Panc1 (cell line): Measurements from ENCODE around the gene COL27A1. TPM values are rescaled to one million over a fixed set of nuclear protein-coding genes. Genes with fewer than 3 reads are reported as not detected.

ENCODE experiments used
- ATAC-seq: fragments of 200-7000 bp; cut with Tn5 transposase; 2 replicates; pipeline ENCODE4 v1.9.1; 2020; ENCODE audit warnings: mild to moderate bottlenecking, moderate library complexity
- BruUV-seq: library from RNA; stranded (reverse); fragments of 400-500 nt; replicated peaks from 2 replicates; lab custom pipeline; 2021; lab: Mats Ljungman, UMichigan
- CTCF ChIA-PET: fragments of 300-600 bp; sonication (Branson Sonifier 250); formaldehyde crosslinking; loops from one replicate; lab custom pipeline; 2022; ENCODE audit warnings: antibody characterized with exemption; lab: Charles Lee
- POLR2A ChIA-PET: fragments of 300-600 bp; sonication (Branson Sonifier 250); formaldehyde crosslinking; loops from one replicate; lab custom pipeline; 2022; ENCODE audit warnings: antibody characterized with exemption; lab: Charles Lee
- DNase-seq: peaks from one replicate; pipeline ENCODE4 v3.0.0-alpha.2; 2010; ENCODE audit warnings: low read depth, low spot score
- H3K27ac ChIP-seq: 2 replicates; pipeline ENCODE4 v1.5.1; 2011; ENCODE audit warnings: mild to moderate bottlenecking, low read length, inconsistent platforms
- H3K27me3 ChIP-seq: fragments of 200-500 bp; sonication (Bioruptor generic); 2 replicates; pipeline ENCODE4 v1.6.0; 2014; ENCODE audit warnings: low read length, inconsistent platforms; ENCODE audit not compliant: control insufficient read depth, insufficient read depth
- H3K36me3 ChIP-seq: fragments of 200-500 bp; sonication (Bioruptor generic); 2 replicates; pipeline ENCODE4 v1.5.1; 2014; ENCODE audit warnings: inconsistent platforms, mild to moderate bottlenecking, low read length, moderate library complexity; ENCODE audit not compliant: control insufficient read depth, insufficient read depth
- H3K4me1 ChIP-seq: 2 replicates; pipeline ENCODE4 v1.5.1; 2011; ENCODE audit warnings: inconsistent platforms, mild to moderate bottlenecking, low read length, moderate library complexity; ENCODE audit not compliant: control insufficient read depth, insufficient read depth
- H3K4me3 ChIP-seq, 2 experiments: 2 replicates each; pipeline ENCODE4 v1.5.1; 2011 to 2012; ENCODE audit warnings: low read depth in 2 of 2, low read length in 2 of 2, mild to moderate bottlenecking in 2 of 2, inconsistent platforms in 1 of 2, moderate library complexity in 1 of 2
- H3K9me3 ChIP-seq: fragments of 200-500 bp; sonication (Bioruptor generic); 2 replicates; pipeline ENCODE4 v1.5.1; 2014; ENCODE audit warnings: low read depth, mild to moderate bottlenecking, inconsistent platforms, low read length, moderate library complexity; ENCODE audit not compliant: control insufficient read depth, insufficient read depth
- CTCF ChIP-seq: fragments of 450-650 bp; IDR thresholded peaks from 2 replicates; pipeline ENCODE4 v1.5.1; 2017; ENCODE audit warnings: mild to moderate bottlenecking
- POLR2AphosphoS5 ChIP-seq: IDR thresholded peaks from 2 replicates; pipeline ENCODE4 v1.6.1; 2012; ENCODE audit warnings: mild to moderate bottlenecking, low read depth, low read length, moderate library complexity
- REST ChIP-seq, 2 experiments: IDR thresholded peaks; 2 replicates each; pipeline ENCODE4 v1.6.1; 2011 to 2012; ENCODE audit warnings: low read depth in 2 of 2, control low read depth in 1 of 2, low read length in 1 of 2, mild to moderate bottlenecking in 1 of 2, moderate library complexity in 1 of 2; ENCODE audit not compliant: insufficient read depth in 1 of 2
- SIN3A ChIP-seq: IDR thresholded peaks from 2 replicates; pipeline ENCODE4 v1.6.1; 2012; ENCODE audit warnings: low read depth, mild to moderate bottlenecking, low read length, moderate library complexity, borderline replicate concordance; ENCODE audit not compliant: insufficient read depth
- TCF7L2 ChIP-seq: IDR thresholded peaks from 2 replicates; pipeline ENCODE4 v1.6.1; 2011; ENCODE audit warnings: mild to moderate bottlenecking, low read depth, low read length, inconsistent platforms
- in situ Hi-C: cut with HindIII; loops from 2 replicates; pipeline ENCODE4 v1.10.0; 2016; ENCODE audit warnings: low sequenced_read_pairs, low pct_unique_long_range_greater_than_20kb
- intact Hi-C: fragments of 100-400 bp; cut with micrococcal nuclease; formaldehyde crosslinking; loops from one replicate; pipeline ENCODE4 v1.10.0; 2022; ENCODE audit not compliant: unreplicated experiment
- total RNA-seq: library from RNA; stranded (reverse); gene quantifications from one replicate; pipeline ENCODE4 v1.2.1, GENCODE V29; 2021; ENCODE audit not compliant: unreplicated experiment

Gene COL27A1
- total RNA-seq, 1 experiment from 2014 or later, result 5.1 TPM

GRCh38 chr9:114178756-114179450 is 23.6 kb downstream of the COL27A1 start:
- BruUV-seq, result no TSS peak
- H3K27me3 ChIP-seq, result no peaks in the 10 kb centered on the region
- H3K27ac ChIP-seq, result no peak overlapping the region
- TF ChIP-seq TCF7L2 (no peak), REST (IDR thresholded peaks at IDR 0.05; ENCODE audit: insufficient read depth in 1 of 2, low read depth in 2 of 2, low read length in 1 of 2) (no peak), SIN3A (no peak), POLR2AphosphoS5 (no peak), CTCF (no peak)
- H3K9me3 ChIP-seq, result no peaks in the 10 kb centered on the region
- intact Hi-C loops (no loop called here), in situ Hi-C loops (no loop called here)
- ChIA-PET POLR2A (no interaction called here), CTCF (no interaction called here)
- ATAC-seq, result no peak
- no peak overlapping the region for H3K4me3 ChIP-seq
- peaks cover 40% of the 10 kb centered on the region for H3K4me1 ChIP-seq
- H3K36me3 ChIP-seq, result no peaks in the 10 kb centered on the region
- DNase-seq, result no peak

GRCh38 chr9:114179516-114179915 is 24.2 kb downstream of the COL27A1 start:
- DNase-seq, result no peak
- no TSS peak for BruUV-seq
- no peak overlapping the region for H3K27ac ChIP-seq
- no peak for TF ChIP-seq CTCF
- no peak for TF ChIP-seq REST (IDR thresholded peaks at IDR 0.05; ENCODE audit: insufficient read depth in 1 of 2, low read depth in 2 of 2, low read length in 1 of 2)
- TF ChIP-seq POLR2AphosphoS5, result no peak
- no peak for TF ChIP-seq TCF7L2
- TF ChIP-seq SIN3A, result no peak
- CTCF ChIA-PET, result no interaction called here
- POLR2A ChIA-PET, result no interaction called here
- H3K36me3 ChIP-seq, result no peaks in the 10 kb centered on the region
- ATAC-seq, result no peak
- H3K27me3 ChIP-seq, result no peaks in the 10 kb centered on the region
- peaks cover 37% of the 10 kb centered on the region for H3K4me1 ChIP-seq
- H3K9me3 ChIP-seq, result no peaks in the 10 kb centered on the region
- intact Hi-C loops (no loop called here), in situ Hi-C loops (no loop called here)
- H3K4me3 ChIP-seq, result no peak overlapping the region
